ENCODE data around the gene SH3BP5L. TPM values are rescaled to one million over a fixed set of nuclear protein-coding genes. Genes with fewer than 3 reads are reported as not detected.

SH3BP5L gene
- total and polyA plus RNA-seq, 2 of the 4 experiments (the other 2 are of a cell fraction) = 23.3 to 35.9 TPM

GRCh38 chr1:248841702-248842395, 16.1 kb upstream of the SH3BP5L start (continued):
- TF ChIP-seq NFE2L2 (IDR thresholded peaks at IDR 0.05; ENCODE audit: low read depth, low read length) (no peak), RCOR1 (IDR thresholded peaks at IDR 0.05; ENCODE audit: insufficient replicate concordance, low read length) (no peak)

GRCh38 chr1:248840946-248841345, 15.2 kb upstream of the SH3BP5L start:
- H3K9me3 ChIP-seq (ENCODE audit: control insufficient read depth, insufficient read depth, low read length) = no peaks in the 10 kb centered on the region
- POLR2A ChIA-PET (ENCODE audit: unreplicated experiment) = no interaction called here
- ATAC-seq (ENCODE audit: low read depth) = no peak
- no peak overlapping the region for H3K14ac ChIP-seq (replicated peaks; ENCODE audit: low read depth, low read length)
- WGBS, 2 experiments (ENCODE audit: extremely low coverage in 2 of 2, insufficient read length in 1 of 2) = 100% methylated on average over 1 of the region's 4 CpGs; no CpG with 5 or more reads in 1 of the 2 experiments
- H3K4me1 ChIP-seq (ENCODE audit: control insufficient read depth, insufficient read depth, low read length) = peaks cover 10% of the 10 kb centered on the region
- H3K4me2 ChIP-seq (ENCODE audit: low read depth, low read length) = no peak overlapping the region
- intact Hi-C loops (cut with micrococcal nuclease) = loop anchor here (1.0 kb wide), 1 partner anchor 17 kb away; no protein-coding TSS in a partner anchor
- no peak overlapping the region for H4K91ac ChIP-seq (ENCODE audit: insufficient read depth, low read depth, low read length)
- no peaks in the 10 kb centered on the region for H4K20me1 ChIP-seq (ENCODE audit: insufficient read depth, low read length)
- DNase-seq = no peak
- H3K4ac ChIP-seq (ENCODE audit: low read depth, low read length) = no peak overlapping the region
- H2AFZ ChIP-seq (replicated peaks; ENCODE audit: low read length, poor library complexity) = no peak overlapping the region
- no peak overlapping the region; the same call in 1 of the 2 replicates for H2AK5ac ChIP-seq (ENCODE audit: low read depth, low read length)
- no peaks in the 10 kb centered on the region for H3K27me3 ChIP-seq (ENCODE audit: control insufficient read depth, insufficient read depth, low read length)
- no peak overlapping the region for H3K27ac ChIP-seq (ENCODE audit: insufficient read depth, low read length)
- H3K79me1 ChIP-seq (ENCODE audit: low read depth in 1 of 2, low read length in 2 of 2) = peaks cover 36 to 47% of the 10 kb centered on the region in 2 experiments
- dilution Hi-C loops (cut with HindIII; ENCODE audit: low sequenced_read_pairs, unreplicated experiment) = no loop called here
- TF ChIP-seq CTCF (conservative IDR thresholded peaks at IDR 0.05; ENCODE audit: low read depth, low read length) = no peak
- no peak for TF ChIP-seq SMC3 (IDR thresholded peaks at IDR 0.05; ENCODE audit: low read depth, low read length)
- TF ChIP-seq MAZ (IDR thresholded peaks at IDR 0.05; ENCODE audit: borderline replicate concordance, low read depth, low read length) = no peak
- no peak for TF ChIP-seq MAFK (IDR thresholded peaks at IDR 0.05; ENCODE audit: low read depth, low read length)
- TF ChIP-seq NFE2L2 (IDR thresholded peaks at IDR 0.05; ENCODE audit: low read depth, low read length) = no peak
- no peak for TF ChIP-seq RCOR1 (IDR thresholded peaks at IDR 0.05; ENCODE audit: insufficient replicate concordance, low read length)
- no peak for TF ChIP-seq FOS (IDR thresholded peaks at IDR 0.05; ENCODE audit: low read depth, low read length)
- no peak for TF ChIP-seq POLR2A (IDR thresholded peaks at IDR 0.05; ENCODE audit: low read depth, low read length)
- no peak for TF ChIP-seq MXI1 (IDR thresholded peaks at IDR 0.05; ENCODE audit: borderline replicate concordance, low read depth, low read length)
- TF ChIP-seq ELK1 (IDR thresholded peaks at IDR 0.05; ENCODE audit: borderline replicate concordance, low read depth, low read length) = no peak
- TF ChIP-seq, protein P1, sequence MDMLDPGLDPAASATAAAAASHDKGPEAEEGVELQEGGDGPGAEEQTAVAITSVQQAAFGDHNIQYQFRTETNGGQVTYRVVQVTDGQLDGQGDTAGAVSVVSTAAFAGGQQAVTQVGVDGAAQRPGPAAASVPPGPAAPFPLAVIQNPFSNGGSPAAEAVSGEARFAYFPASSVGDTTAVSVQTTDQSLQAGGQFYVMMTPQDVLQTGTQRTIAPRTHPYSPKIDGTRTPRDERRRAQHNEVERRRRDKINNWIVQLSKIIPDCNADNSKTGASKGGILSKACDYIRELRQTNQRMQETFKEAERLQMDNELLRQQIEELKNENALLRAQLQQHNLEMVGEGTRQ (IDR thresholded peaks at IDR 0.05; ENCODE audit: low read depth, low read length) = no peak
- TF ChIP-seq RFX5 (IDR thresholded peaks at IDR 0.05; ENCODE audit: low read depth, low read length) = no peak
- H2AK9ac ChIP-seq (replicated peaks; ENCODE audit: low read depth, low read length, poor library complexity) = no peak overlapping the region
- H2BK5ac ChIP-seq (ENCODE audit: low read depth, low read length, poor library complexity, severe bottlenecking) = no peak overlapping the region
- H4K8ac ChIP-seq (ENCODE audit: low read depth in 2 of 2, low read length in 2 of 2) = no peak overlapping the region
- no peak overlapping the region for H3K18ac ChIP-seq (ENCODE audit: low read depth, low read length)
- no peak overlapping the region for H2BK15ac ChIP-seq (ENCODE audit: low read depth, low read length)
- no peak overlapping the region for H3K23ac ChIP-seq (ENCODE audit: low read depth, low read length)
- no peak overlapping the region for H3K4me3 ChIP-seq (ENCODE audit: insufficient read depth, low read depth, low read length)
- in situ Hi-C loops (cut with MboI; ENCODE audit: low sequenced_read_pairs) = no loop called here
- CTCF ChIA-PET = interaction anchor here (1.4 kb wide), 1 partner anchor 12 kb away, joined by 6 read pairs; no protein-coding TSS in a partner anchor
- peaks cover 10% of the 10 kb centered on the region for H3K36me3 ChIP-seq (ENCODE audit: control insufficient read depth, insufficient read depth, low read length)
- no peak overlapping the region for H3K56ac ChIP-seq (ENCODE audit: extremely low read depth, insufficient read depth, low read length)
- BruUV-seq (replicated peaks) = no TSS peak
- H3K9ac ChIP-seq (ENCODE audit: low read depth, low read length) = no peak overlapping the region
- H2BK120ac ChIP-seq (ENCODE audit: low read depth, low read length) = no peak overlapping the region
- no peak overlapping the region for H4K5ac ChIP-seq (ENCODE audit: low read depth, low read length)
- no peak overlapping the region for H2BK20ac ChIP-seq (ENCODE audit: low read depth, low read length)
- 0 out of 2 replicates have a peak, but pooled peaks cover 3% of the 10 kb centered on the region for H3K9me1 ChIP-seq (ENCODE audit: insufficient read depth, low read length)

Data from IMR-90 (cell line).